OCI-LY1 (cell line): ENCODE measurements around the gene DOCK4.

Source experiments
- CTCF ChIP-seq: fragments of 200-600 bp; sonication (generic), shearing (Covaris generic); IDR thresholded peaks from 2 replicates; pipeline ENCODE4 v1.5.1; 2017; ENCODE audit warnings: mild to moderate bottlenecking, antibody characterized with exemption, low read length, moderate library complexity, mixed read lengths
- EZH2 ChIP-seq: fragments of 200-600 bp; sonication (generic), shearing (Covaris generic); IDR thresholded peaks from 2 replicates; pipeline ENCODE4 v1.8.0; 2017; ENCODE audit warnings: borderline replicate concordance, mixed run types, mild to moderate bottlenecking, antibody characterized with exemption, low read length, moderate library complexity, mixed read lengths

GRCh38 chr7:112206991-112207592 lies 893 bp upstream of the DOCK4 start:
- TF ChIP-seq CTCF, result no peak
- TF ChIP-seq EZH2, result no peak
